Esophagus squamous epithelium (tissue), 4 donors: ENCODE data around the gene ZNF653.

Experiments used
- POLR2A ChIP-seq, 4 donors: fragments of 450-650 bp; IDR thresholded peaks; one replicate each; pipeline ENCODE4 v1.6.1; 2017; ENCODE audit warnings: antibody characterized with exemption in 4 of 4, mild to moderate bottlenecking in 4 of 4, moderate library complexity in 3 of 4
- TF ChIP-seq, protein P1 (sequence below), 6 experiments: fragments of 450-650 bp in 4 of 6; fragments of 200-600 bp in 2 of 6; sonication (generic) in 2 of 6; IDR thresholded peaks; one replicate each; pipeline ENCODE4 v1.5.1; 2016 to 2019; ENCODE audit warnings: antibody characterized with exemption in 6 of 6, mild to moderate bottlenecking in 4 of 6, moderate library complexity in 4 of 6

DNA sequence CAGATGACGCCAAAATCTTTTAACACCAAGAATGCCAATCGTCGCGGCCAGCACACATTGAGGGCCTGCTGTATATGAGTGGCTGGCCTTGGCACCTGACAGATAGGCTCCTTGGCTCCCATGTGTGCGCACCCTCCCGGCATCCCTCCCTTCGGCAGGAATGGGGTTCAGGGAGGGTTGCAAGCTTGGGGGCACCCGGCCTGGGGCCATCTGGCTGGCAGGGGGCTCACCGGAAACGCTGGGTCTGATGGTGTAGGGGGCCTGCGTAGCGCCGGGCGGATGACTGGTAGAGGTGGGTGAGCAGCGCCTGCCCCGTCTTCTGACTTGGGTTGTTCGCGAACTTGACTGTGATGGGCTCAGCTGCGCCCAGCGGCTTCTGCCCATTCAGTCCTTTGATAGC lies 47.8 kb downstream of the ZNF653 start:
- TF ChIP-seq, protein P1, sequence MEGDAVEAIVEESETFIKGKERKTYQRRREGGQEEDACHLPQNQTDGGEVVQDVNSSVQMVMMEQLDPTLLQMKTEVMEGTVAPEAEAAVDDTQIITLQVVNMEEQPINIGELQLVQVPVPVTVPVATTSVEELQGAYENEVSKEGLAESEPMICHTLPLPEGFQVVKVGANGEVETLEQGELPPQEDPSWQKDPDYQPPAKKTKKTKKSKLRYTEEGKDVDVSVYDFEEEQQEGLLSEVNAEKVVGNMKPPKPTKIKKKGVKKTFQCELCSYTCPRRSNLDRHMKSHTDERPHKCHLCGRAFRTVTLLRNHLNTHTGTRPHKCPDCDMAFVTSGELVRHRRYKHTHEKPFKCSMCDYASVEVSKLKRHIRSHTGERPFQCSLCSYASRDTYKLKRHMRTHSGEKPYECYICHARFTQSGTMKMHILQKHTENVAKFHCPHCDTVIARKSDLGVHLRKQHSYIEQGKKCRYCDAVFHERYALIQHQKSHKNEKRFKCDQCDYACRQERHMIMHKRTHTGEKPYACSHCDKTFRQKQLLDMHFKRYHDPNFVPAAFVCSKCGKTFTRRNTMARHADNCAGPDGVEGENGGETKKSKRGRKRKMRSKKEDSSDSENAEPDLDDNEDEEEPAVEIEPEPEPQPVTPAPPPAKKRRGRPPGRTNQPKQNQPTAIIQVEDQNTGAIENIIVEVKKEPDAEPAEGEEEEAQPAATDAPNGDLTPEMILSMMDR (IDR thresholded peaks at IDR 0.05): no peak
- TF ChIP-seq POLR2A (IDR thresholded peaks at IDR 0.05): no peak
